D721Med (cell line): ENCODE measurements around the gene FTL.

Experiments
- DNase-seq: peaks from one replicate; pipeline ENCODE4 v3.0.0; 2011; ENCODE audit warnings: low spot score; ENCODE audit not compliant: insufficient read length
- FAIRE-seq: peaks from 2 replicates; lab custom pipeline; 2011; peaks lifted over from hg19 to GRCh38; lab: Jason Lieb, UNC
- TF ChIP-seq, protein P1 (sequence below): IDR thresholded peaks from 2 replicates; pipeline ENCODE4 v1.5.1; 2012; ENCODE audit warnings: mild to moderate bottlenecking, control low read depth; ENCODE audit not compliant: insufficient read depth; ENCODE audit errors: missing control alignments

The FTL gene

DNA sequence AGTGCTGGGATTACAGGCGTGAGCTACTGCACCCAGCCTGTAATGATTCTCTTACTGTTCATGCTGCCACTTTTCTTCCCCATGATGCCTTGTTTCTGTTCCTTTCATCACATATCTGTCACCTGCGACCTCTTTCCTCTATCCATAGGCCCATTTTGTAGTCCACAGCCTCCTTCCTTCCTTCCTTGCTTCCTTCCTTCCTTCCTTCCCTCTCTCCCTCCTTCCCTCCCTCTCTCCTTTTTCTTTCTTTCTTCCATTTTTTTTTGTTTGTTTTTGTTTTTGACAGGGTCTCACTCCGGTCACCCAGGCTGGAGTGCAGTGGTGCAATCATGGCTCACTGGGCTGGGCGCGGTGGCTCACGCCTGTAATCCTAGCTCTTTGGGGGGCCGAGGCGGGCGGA is 23.8 kb downstream of the FTL start:
- DNase-seq = no peak
- TF ChIP-seq, protein P1, sequence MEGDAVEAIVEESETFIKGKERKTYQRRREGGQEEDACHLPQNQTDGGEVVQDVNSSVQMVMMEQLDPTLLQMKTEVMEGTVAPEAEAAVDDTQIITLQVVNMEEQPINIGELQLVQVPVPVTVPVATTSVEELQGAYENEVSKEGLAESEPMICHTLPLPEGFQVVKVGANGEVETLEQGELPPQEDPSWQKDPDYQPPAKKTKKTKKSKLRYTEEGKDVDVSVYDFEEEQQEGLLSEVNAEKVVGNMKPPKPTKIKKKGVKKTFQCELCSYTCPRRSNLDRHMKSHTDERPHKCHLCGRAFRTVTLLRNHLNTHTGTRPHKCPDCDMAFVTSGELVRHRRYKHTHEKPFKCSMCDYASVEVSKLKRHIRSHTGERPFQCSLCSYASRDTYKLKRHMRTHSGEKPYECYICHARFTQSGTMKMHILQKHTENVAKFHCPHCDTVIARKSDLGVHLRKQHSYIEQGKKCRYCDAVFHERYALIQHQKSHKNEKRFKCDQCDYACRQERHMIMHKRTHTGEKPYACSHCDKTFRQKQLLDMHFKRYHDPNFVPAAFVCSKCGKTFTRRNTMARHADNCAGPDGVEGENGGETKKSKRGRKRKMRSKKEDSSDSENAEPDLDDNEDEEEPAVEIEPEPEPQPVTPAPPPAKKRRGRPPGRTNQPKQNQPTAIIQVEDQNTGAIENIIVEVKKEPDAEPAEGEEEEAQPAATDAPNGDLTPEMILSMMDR = no peak
- no peak for FAIRE-seq

DNA sequence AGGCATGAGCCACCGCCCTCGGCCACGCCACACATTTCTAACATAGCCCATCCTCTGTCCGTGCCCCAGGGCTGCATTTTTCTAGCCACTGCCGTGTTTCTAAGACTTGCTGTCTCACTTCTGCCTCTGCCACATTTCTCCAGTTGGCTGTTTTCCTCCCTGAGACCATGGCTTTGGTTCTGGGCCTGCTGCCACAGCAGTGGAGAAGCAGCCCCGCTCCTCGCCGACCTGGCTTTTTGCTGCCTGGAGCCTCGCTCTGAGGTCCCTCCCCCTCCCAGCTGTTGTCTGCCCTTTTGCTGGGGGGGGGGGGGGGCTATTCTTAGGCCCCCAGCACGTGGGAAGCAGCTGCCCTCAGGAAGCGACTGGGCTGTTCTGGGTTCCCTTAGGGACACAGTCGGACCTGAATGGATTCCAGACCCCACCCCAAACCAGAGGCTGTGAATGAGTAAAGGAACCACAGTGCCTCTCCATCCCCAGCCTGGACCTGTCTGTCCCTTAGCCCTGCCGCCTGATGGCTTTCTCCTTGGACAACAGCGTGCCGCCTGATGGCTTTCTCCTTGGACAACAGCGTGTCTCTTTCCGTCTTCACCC is 24.7 kb downstream of the FTL start:
- no peak for DNase-seq
- FAIRE-seq = no peak
- TF ChIP-seq, protein P1 = no peak

DNA sequence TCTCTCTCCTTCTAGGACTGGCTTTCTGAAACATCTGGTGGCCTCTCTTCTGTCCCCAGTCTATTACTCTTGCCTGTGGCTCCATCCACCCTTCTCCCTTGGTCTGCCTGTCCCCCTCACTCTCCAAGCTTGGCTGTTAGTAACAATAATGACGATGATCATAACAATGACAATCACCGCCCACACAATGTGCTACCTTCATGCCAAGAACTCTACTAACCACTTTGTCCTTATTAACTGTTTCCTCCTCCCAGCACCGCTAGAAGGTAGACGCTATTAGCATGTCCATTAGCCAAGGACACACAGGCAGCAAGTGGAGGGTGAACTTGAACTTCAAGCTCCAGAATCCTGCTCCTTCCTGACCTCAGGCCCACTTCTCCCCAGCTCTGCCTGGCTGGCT is 25.3 kb downstream of the FTL start:
- FAIRE-seq = no peak
- DNase-seq = no peak
- TF ChIP-seq, protein P1 = no peak

DNA sequence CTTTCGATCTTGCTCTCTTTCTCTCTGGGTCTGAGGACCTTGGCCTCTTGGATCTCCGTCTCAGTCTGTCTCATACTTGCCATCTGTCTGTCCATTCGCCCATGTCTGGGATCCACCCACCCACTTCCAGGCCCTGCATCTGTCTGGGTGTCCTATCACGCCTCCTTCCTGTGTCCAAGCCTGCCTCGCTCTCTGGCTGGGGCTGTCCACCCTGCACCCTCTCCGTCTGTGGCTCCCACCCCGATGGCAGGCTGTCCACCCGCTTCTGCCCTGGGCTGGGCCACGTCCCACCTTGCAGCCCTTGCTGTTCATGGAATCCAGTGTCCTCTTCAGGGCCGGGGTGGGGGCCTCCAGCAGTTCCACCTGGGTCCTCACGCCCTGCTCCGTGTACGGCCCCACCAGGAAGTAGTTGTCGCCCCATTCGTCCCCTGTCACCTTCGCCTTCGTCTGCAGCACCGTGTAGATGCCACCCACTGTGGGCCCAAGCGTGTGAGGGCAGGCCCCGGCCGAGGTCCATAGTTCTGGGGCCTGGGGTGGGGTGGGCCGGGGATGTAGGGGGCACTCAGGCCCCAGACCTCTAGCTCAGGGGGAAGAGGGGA is 26.0 kb downstream of the FTL start:
- TF ChIP-seq, protein P1 = no peak
- DNase-seq (no peak), FAIRE-seq (no peak)

DNA sequence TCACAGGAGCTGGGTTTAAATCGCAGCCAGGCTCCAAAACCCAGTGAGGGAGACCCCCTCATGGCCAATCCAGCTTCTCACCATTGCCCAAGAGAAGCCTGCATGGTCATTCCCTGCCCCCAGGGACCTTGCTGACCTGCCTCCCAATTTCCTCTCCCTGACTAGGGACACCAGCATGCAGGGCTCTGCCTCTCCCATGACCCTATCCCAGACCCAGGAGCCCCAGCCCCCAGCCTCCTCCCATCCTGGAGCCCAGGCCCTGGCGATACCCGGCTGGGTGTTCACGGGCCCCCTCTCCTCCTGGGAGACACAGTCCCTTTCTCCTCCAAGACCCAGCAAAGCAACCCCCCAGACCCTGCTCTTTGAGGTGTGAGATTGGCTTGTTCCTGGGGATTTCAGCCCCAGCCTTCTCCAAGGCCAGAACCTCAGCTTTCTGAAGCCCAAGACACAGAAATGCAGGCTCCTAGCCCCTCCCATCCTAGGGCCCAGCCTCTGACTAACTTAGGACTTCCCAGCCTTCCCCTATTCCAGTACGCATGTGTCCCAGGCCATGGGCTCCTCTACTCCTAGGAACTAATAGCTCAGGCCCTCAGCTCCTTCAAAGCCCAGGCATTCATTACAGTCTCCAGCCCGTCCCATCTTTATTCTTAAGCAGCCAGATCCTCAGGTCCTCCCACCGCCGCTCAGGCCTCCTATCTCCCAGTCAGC is 26.9 kb downstream of the FTL start:
- FAIRE-seq (no peak), DNase-seq (no peak)
- TF ChIP-seq, protein P1 = no peak

DNA sequence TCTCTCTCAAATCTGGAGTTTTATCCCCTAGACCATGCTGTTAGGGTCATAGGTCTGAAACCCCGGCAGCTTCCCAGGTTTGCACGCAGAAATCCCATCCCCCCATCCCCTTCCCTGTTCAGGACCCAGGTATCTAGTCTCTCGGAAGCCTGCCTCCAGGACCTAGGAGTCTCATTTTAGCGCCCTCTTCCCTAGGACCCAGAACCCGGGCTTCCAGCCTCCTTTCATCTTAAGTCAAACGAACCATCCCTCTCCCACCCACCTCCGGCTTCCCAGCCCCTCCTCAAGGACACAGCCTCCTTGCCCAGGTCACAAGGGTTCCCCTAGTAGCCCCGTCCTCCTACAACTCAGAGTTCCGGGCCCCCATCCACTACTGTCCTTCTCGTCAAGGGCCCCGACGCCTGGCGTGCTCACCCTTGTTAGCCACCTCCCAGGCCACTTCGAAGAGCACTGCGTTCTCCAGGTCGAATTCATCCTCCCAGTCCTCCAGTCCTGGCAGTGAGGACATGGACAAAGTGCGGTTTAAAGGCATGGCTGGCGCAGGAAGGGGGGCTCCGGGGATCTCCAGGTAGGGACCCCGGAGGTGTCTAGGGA is 27.6 kb downstream of the FTL start:
- FAIRE-seq (no peak), DNase-seq (no peak)
- TF ChIP-seq, protein P1 = no peak
